ENCODE data around the gene UBE2O.

The UBE2O gene

DNA sequence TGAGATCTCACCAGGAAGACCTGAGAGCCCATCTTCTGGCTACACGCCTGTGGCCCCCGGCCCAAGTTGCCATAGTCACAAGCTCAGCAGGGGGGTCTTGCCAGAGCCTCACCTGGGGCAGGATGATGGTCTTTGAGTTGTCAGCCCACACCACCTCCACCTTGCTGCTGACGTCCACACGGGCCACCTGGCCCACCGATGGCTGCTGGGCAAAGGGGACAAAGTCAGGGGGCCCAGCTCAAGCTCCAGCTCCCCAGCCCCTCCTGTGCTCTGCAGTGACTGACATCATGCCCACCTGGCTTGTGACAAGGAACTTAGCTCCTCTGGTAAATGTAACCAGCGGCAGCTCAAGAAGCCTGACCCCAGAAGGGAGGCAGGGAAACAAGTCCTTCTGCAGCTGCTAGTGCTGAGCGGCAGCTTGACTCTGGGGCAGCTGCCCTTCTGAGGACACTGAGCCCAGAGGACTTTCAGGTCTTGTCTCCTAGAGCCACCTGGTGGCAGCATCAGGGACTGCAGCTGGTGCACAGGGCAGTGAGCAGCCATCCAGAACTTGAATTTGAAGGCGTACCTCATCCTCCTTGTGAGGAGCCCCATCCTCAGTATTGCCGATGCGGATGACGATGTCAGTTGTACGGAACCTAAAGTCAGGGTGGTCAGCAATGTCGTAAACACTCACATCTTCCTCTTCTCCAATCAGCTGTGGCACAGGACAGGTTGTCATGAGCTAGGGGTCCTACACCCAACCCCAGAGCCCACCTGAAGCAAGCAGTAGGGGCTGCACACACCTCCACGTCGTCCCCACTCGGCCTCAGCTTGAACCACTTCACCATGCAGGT lies 55.0 kb downstream of the UBE2O start:
- no peaks in the 10 kb centered on the region; the same call in 1 of the 2 replicates for H3K4me1 ChIP-seq (ENCODE audit: insufficient read depth, low read length)
- H3K9me3 ChIP-seq (ENCODE audit: control insufficient read depth, insufficient read depth, low read length): no peaks in the 10 kb centered on the region
- no peak overlapping the region for H3K9ac ChIP-seq (ENCODE audit: low read depth, low read length)
- peaks cover 36% of the 10 kb centered on the region for H3K36me3 ChIP-seq (ENCODE audit: insufficient read depth, low read length)

DNA sequence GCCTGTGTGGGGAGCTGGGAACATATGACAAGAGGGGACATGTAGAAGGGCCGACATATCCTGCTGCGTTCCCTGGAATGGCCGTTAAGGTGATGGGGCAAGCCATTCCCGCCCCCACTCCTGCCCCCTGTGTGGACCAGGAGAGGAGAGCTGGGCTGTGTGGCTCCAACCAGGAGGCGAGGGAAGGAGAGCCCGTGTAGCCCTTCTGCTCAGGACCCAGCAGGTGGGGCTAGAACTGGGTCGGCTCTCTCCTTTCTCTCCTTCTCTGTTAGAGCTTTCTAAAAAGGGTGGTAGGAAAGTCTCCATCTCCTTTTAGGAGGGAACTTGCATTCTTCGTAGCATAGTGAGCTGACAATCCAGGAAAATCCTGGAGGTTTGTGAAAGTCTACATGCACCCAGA lies 55.8 kb downstream of the UBE2O start:
- Histone ChIP-seq H3K4me1 (ENCODE audit: insufficient read depth, low read length) (no peaks in the 10 kb centered on the region; the same call in 1 of the 2 replicates), H3K9me3 (ENCODE audit: control insufficient read depth, insufficient read depth, low read length) (no peaks in the 10 kb centered on the region), H3K9ac (ENCODE audit: low read depth, low read length) (no peak overlapping the region), H3K36me3 (ENCODE audit: insufficient read depth, low read length) (peaks cover 32% of the 10 kb centered on the region)

DNA sequence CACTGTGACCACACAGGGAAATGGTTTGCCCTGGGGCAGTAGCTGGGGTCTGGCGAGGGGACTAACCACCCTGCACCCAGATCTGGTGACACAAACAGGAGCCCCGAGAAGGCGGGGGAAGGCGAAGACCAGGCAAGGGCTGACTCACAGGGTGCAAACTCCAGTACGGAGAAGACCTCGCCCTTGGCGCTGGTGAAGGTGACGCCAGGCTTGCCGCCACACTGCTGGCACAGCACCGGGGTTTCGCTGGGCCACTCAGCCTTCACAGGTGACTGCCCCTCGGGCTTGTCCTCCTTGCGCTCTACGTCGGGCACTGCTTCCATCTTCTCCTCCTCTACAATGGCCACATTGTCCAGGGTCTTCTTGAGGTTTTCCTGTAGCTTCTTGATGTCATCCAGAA lies 57.0 kb downstream of the UBE2O start:
- Histone ChIP-seq H3K4me1 (ENCODE audit: insufficient read depth, low read length) (no peaks in the 10 kb centered on the region; the same call in 1 of the 2 replicates), H3K9me3 (ENCODE audit: control insufficient read depth, insufficient read depth, low read length) (no peaks in the 10 kb centered on the region), H3K36me3 (ENCODE audit: insufficient read depth, low read length) (peaks cover 32% of the 10 kb centered on the region), H3K9ac (ENCODE audit: low read depth, low read length) (no peak overlapping the region)

DNA sequence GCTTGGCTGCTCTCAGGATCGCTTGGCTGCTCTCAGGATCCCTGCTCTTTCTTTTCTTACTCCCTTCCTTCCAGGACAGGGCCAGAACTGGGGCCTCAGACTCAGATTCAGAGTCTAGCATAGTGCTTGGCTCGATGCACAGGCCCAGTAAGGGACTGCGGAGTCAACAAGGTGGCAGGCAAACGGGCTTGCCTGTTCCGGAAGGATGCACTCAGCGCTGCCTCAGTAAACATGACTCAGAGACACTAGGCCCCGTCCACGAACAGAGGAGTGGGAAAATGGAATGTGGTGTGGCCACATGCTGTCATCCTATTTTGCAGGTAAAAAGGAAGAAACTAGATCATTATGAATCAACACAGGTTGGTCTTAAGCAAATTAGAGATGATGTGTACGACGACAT lies 58.8 kb downstream of the UBE2O start:
- Histone ChIP-seq H3K36me3 (ENCODE audit: insufficient read depth, low read length) (peaks cover 32% of the 10 kb centered on the region), H3K9me3 (ENCODE audit: control insufficient read depth, insufficient read depth, low read length) (no peaks in the 10 kb centered on the region), H3K9ac (ENCODE audit: low read depth, low read length) (no peak overlapping the region), H3K4me1 (ENCODE audit: insufficient read depth, low read length) (peaks cover 12% of the 10 kb centered on the region; the same call in 1 of the 2 replicates)

- H3K4me1 ChIP-seq (ENCODE audit: insufficient read depth, low read length): peaks cover 18% of the 10 kb centered on the region
- H3K9me3 ChIP-seq (ENCODE audit: control insufficient read depth, insufficient read depth, low read length): no peaks in the 10 kb centered on the region
- no peak overlapping the region for H3K9ac ChIP-seq (ENCODE audit: low read depth, low read length)
- peaks cover 18% of the 10 kb centered on the region; the same call in 1 of the 2 replicates for H3K36me3 ChIP-seq (ENCODE audit: insufficient read depth, low read length)
These were observed 61.7 kb downstream of the UBE2O start for GRCh38 chr17:76391200-76391715.

DNA sequence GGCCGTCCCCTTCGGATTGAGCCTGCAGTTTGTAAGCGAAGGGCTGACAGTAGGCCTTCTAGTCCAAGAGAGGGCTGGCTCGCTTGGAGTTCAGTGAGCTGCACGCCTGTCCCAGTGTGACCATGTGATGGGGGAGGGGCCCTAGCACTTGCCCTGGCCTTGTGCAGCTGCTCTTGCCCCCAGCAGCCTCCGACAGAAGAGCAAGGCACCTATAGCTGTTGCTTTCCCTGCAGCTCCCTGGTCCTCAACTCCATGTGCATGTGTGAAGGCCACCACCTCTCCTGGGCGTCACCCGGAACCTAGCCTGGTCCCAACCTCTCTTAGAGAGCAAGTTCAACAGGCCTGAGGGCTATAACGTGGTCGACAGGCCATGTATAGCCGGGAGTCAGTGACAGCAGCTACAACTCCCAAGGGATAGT lies 62.9 kb downstream of the UBE2O start:
- peaks cover 18% of the 10 kb centered on the region for H3K4me1 ChIP-seq (ENCODE audit: insufficient read depth, low read length)
- H3K36me3 ChIP-seq (ENCODE audit: insufficient read depth, low read length): peaks cover 10% of the 10 kb centered on the region; the same call in 1 of the 2 replicates
- no peaks in the 10 kb centered on the region for H3K9me3 ChIP-seq (ENCODE audit: control insufficient read depth, insufficient read depth, low read length)
- H3K9ac ChIP-seq (ENCODE audit: low read depth, low read length): no peak overlapping the region

DNA sequence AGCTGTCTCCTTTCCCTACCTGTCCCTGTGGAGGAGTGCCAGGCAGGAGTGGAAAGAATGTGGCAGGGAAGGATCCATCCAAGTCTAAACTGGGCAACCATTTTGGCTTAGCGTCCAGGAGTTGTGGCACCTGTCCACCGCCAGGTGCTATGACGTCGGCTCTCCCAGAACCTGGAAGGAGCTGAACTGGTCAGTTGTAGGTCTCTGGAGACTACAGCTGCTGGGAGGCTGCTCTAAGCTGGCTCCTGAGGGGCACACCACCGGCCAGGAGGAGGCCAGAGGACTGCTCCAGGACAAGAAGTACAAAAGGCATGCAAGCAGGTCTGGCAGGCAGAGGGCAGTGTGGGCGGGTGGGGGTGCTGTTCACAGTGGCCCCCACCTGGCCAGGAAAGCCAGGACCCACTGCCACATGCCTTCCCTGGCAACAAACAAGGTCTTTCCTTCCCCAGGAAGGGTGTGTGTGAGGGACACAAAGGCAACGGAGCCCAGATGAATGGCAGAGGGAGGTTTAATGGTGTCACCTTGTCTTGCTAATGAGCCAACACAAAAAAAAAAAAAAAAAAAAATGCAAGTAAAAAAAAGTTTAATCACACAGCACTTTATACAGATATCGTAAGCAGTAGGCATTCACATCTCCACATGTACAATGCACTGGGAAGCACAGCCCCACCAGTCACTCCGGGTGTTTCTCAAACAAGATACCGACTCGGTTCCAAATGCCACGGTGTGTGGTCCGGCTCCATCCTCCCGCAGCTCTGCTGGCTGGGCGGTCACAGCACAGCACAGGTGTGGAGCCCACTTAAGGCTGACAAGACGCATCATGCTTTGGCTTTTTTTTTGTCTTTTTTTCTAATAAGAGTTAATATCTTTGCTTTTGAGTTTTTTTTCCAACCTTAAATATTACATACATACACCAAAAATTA lies 63.7 kb downstream of the UBE2O start:
- Histone ChIP-seq H3K36me3 (ENCODE audit: insufficient read depth, low read length) (peaks cover 9% of the 10 kb centered on the region; the same call in 1 of the 2 replicates), H3K9ac (ENCODE audit: low read depth, low read length) (no peak overlapping the region), H3K4me1 (ENCODE audit: insufficient read depth, low read length) (peaks cover 18% of the 10 kb centered on the region), H3K9me3 (ENCODE audit: control insufficient read depth, insufficient read depth, low read length) (no peaks in the 10 kb centered on the region)

- Histone ChIP-seq H3K9ac (ENCODE audit: low read depth, low read length) (no peak overlapping the region), H3K36me3 (ENCODE audit: insufficient read depth, low read length) (no peaks in the 10 kb centered on the region), H3K9me3 (ENCODE audit: control insufficient read depth, insufficient read depth, low read length) (no peaks in the 10 kb centered on the region), H3K4me1 (ENCODE audit: insufficient read depth, low read length) (peaks cover 18% of the 10 kb centered on the region)
These were observed 65.8 kb downstream of the UBE2O start for GRCh38 chr17:76386966-76387765.

GRCh38 chr17:76385892-76386786 lies 66.8 kb downstream of the UBE2O start:
- H3K9ac ChIP-seq (ENCODE audit: low read depth, low read length): peak overlapping the region; percentile 83; the same call in 1 of the 2 replicates

GRCh38 chr17:76384987-76385891 lies 67.7 kb downstream of the UBE2O start:
- H3K9ac ChIP-seq (ENCODE audit: low read depth, low read length): peak overlapping the region; percentile 83
- no peaks in the 10 kb centered on the region for H3K9me3 ChIP-seq (ENCODE audit: control insufficient read depth, insufficient read depth, low read length)
- H3K36me3 ChIP-seq (ENCODE audit: insufficient read depth, low read length): no peaks in the 10 kb centered on the region
- peaks cover 16% of the 10 kb centered on the region for H3K4me1 ChIP-seq (ENCODE audit: insufficient read depth, low read length)

More at GRCh38 chr17:76385892-76386786, 66.8 kb downstream of the UBE2O start:
- Histone ChIP-seq H3K9me3 (ENCODE audit: control insufficient read depth, insufficient read depth, low read length) (no peaks in the 10 kb centered on the region), H3K36me3 (ENCODE audit: insufficient read depth, low read length) (no peaks in the 10 kb centered on the region), H3K4me1 (ENCODE audit: insufficient read depth, low read length) (peaks cover 18% of the 10 kb centered on the region)

GRCh38 chr17:76384222-76384986 lies 68.5 kb downstream of the UBE2O start, which contains the start of gene SPHK1:
SPHK1 (plus strand) TSS chr17:76384609; CDS start chr17:76385645, 1,036 bp downstream.
- H3K36me3 ChIP-seq (ENCODE audit: insufficient read depth, low read length): no peaks in the 10 kb centered on the region
- H3K9me3 ChIP-seq (ENCODE audit: control insufficient read depth, insufficient read depth, low read length): no peaks in the 10 kb centered on the region
- H3K4me1 ChIP-seq (ENCODE audit: insufficient read depth, low read length): peaks cover 8% of the 10 kb centered on the region
- H3K9ac ChIP-seq (ENCODE audit: low read depth, low read length): peak within 1 kb of the TSS; percentile 83
